GM23338 (cell line): ENCODE results near the gene FTL. TPM values are rescaled to one million over a fixed set of nuclear protein-coding genes. Genes with fewer than 3 reads are reported as not detected.

ENCODE experiments used
- ATAC-seq: fragments of 200-7000 bp; cut with Tn5 transposase; 3 replicates; pipeline ENCODE4 v1.9.1; 2020
- DNase-seq: peaks from one replicate; pipeline ENCODE4 v3.0.0-alpha.2; 2015; ENCODE audit warnings: low spot score
- H2AFZ ChIP-seq: fragments of 200-600 bp; sonication (generic); 2 replicates; pipeline ENCODE4 v1.8.0; 2016; ENCODE audit warnings: antibody characterized with exemption, mild to moderate bottlenecking, moderate library complexity
- H3F3A ChIP-seq: fragments of 200-600 bp; sonication (generic); replicated peaks from 2 replicates; pipeline ENCODE4 v1.8.0; 2017; ENCODE audit warnings: antibody characterized with exemption, mixed run types, low read depth
- H3K27ac ChIP-seq: fragments of 200-600 bp; sonication (generic); 2 replicates; pipeline ENCODE4 v1.6.1; 2016; ENCODE audit warnings: low read depth
- H3K27me3 ChIP-seq: fragments of 200-600 bp; sonication (generic); 2 replicates; pipeline ENCODE4 v1.8.0; 2016; ENCODE audit warnings: mild to moderate bottlenecking, mixed run types, moderate library complexity; ENCODE audit not compliant: insufficient read depth
- H3K36me3 ChIP-seq: fragments of 200-600 bp; sonication (generic); 2 replicates; pipeline ENCODE4 v1.8.0; 2016; ENCODE audit warnings: mild to moderate bottlenecking; ENCODE audit not compliant: insufficient read depth
- H3K4me1 ChIP-seq: fragments of 200-600 bp; sonication (generic); 2 replicates; pipeline ENCODE4 v1.8.0; 2016; ENCODE audit warnings: mild to moderate bottlenecking, moderate library complexity; ENCODE audit not compliant: insufficient read depth
- H3K4me2 ChIP-seq: fragments of 200-600 bp; sonication (generic); 2 replicates; pipeline ENCODE4 v1.7.1; 2017; ENCODE audit warnings: mixed run types
- H3K4me3 ChIP-seq: fragments of 200-600 bp; sonication (generic); 2 replicates; pipeline ENCODE4 v1.6.1; 2016; ENCODE audit warnings: mixed run types
- H3K79me2 ChIP-seq: fragments of 200-600 bp; sonication (generic); replicated peaks from 2 replicates; pipeline ENCODE4 v1.8.0; 2017; ENCODE audit warnings: mild to moderate bottlenecking; ENCODE audit not compliant: insufficient read depth
- H3K9me2 ChIP-seq: fragments of 200-600 bp; sonication (generic); 2 replicates; pipeline ENCODE4 v1.8.0; 2017; ENCODE audit not compliant: insufficient read depth
- H4K20me1 ChIP-seq: fragments of 200-600 bp; sonication (generic); replicated peaks from 2 replicates; pipeline ENCODE4 v1.8.0; 2017; ENCODE audit warnings: mild to moderate bottlenecking; ENCODE audit not compliant: insufficient read depth
- H3K27ac Mint-ChIP-seq: 2 replicates; pipeline ENCODE4 v1.8.0; 2020; ENCODE audit warnings: inconsistent platforms, mild to moderate bottlenecking, moderate library complexity, mixed read lengths
- H3K27me3 Mint-ChIP-seq: 3 replicates; pipeline ENCODE4 v1.8.0; 2022; ENCODE audit warnings: low read depth, mild to moderate bottlenecking, moderate library complexity, mixed read lengths, inconsistent platforms; ENCODE audit not compliant: insufficient read depth, poor library complexity
- H3K36me3 Mint-ChIP-seq: 3 replicates; pipeline ENCODE4 v1.8.0; 2021; ENCODE audit warnings: low read depth, mild to moderate bottlenecking, inconsistent platforms, moderate library complexity, mixed read lengths
- H3K4me1 Mint-ChIP-seq: 3 replicates; pipeline ENCODE4 v1.8.0; 2020; ENCODE audit warnings: mild to moderate bottlenecking, inconsistent platforms, mixed read lengths
- H3K4me3 Mint-ChIP-seq: 3 replicates; pipeline ENCODE4 v1.8.0; 2021; ENCODE audit warnings: moderate library complexity, mild to moderate bottlenecking, inconsistent platforms, mixed read lengths
- H3K9me3 Mint-ChIP-seq: 3 replicates; pipeline ENCODE4 v1.8.0; 2020; ENCODE audit warnings: moderate library complexity, mild to moderate bottlenecking, inconsistent platforms, mixed read lengths
- CREB1 ChIP-seq: fragments of 250-450 bp; sonication (Bioruptor Pico); IDR thresholded peaks from 2 replicates; pipeline ENCODE4 v1.5.0; 2020; ENCODE audit warnings: low read depth, mild to moderate bottlenecking, moderate library complexity
- CTCF ChIP-seq, 2 experiments: fragments of 200-600 bp in 1 of 2; sonication (generic) in 1 of 2; conservative IDR thresholded peaks; 2 replicates each; pipeline versions ENCODE4 v1.5.1 to v1.6.1; 2016 to 2017; ENCODE audit warnings: antibody characterized with exemption in 2 of 2, low read depth in 2 of 2, mild to moderate bottlenecking in 2 of 2, moderate library complexity in 1 of 2
- ETS1 ChIP-seq: IDR thresholded peaks from 2 replicates; pipeline ENCODE4 v1.6.1; 2016; ENCODE audit warnings: antibody characterized with exemption
- EZH2 ChIP-seq: fragments of 200-600 bp; sonication (generic); IDR thresholded peaks from one replicate; pipeline ENCODE4 v1.8.0; 2017; ENCODE audit warnings: antibody characterized with exemption, mild to moderate bottlenecking, low read depth; ENCODE audit not compliant: unreplicated experiment
- POLR2AphosphoS5 ChIP-seq: IDR thresholded peaks from 2 replicates; pipeline ENCODE4 v1.6.1; 2016; ENCODE audit warnings: antibody characterized with exemption, low read depth
- REST ChIP-seq: IDR thresholded peaks from one replicate; pipeline ENCODE4 v1.6.1; 2018; ENCODE audit warnings: antibody characterized with exemption; ENCODE audit not compliant: unreplicated experiment
- polyA plus RNA-seq: library from polyadenylated mRNA; unstranded; fragments of >200 nt; fragmentation: Nextera tagmentation; extraction: Ambion mirVana; gene quantifications from 2 replicates; pipeline ENCODE4 v1.2.1, GENCODE V29; 2016
- total RNA-seq: library from RNA; depleted of rRNA; stranded (reverse); fragments of >200 nt; shearing (Covaris generic); gene quantifications from 2 replicates; pipeline ENCODE4 v1.2.3, GENCODE V29; 2014

The FTL gene
- total and polyA plus RNA-seq, 2 experiments from 2014 or later = 2,064 to 5,436 TPM

GRCh38 chr19:48999481-49000325, 34.6 kb downstream of the FTL start:
- Histone ChIP-seq H3K36me3 (peaks cover 12% of the 10 kb centered on the region), H3K4me3 (no peak overlapping the region), H3K79me2 (peaks cover 41% of the 10 kb centered on the region), H3K9me2 (no peaks in the 10 kb centered on the region), H3K27ac (no peak overlapping the region; the same call in 1 of the 2 replicates), H3K27me3 (no peaks in the 10 kb centered on the region), H3K4me1 (peaks cover 3% of the 10 kb centered on the region; the same call in 1 of the 2 replicates), H3F3A (peaks cover 14% of the 10 kb centered on the region; the same call in 1 of the 2 replicates), H3K4me2 (no peak overlapping the region), H4K20me1 (peaks cover 17% of the 10 kb centered on the region), H2AFZ (no peak overlapping the region)
- no peak for TF ChIP-seq POLR2AphosphoS5
- peak; percentile 57; the same call in 1 of the 2 replicates for TF ChIP-seq ETS1
- peak; percentile 85 to 94 for TF ChIP-seq CTCF (conservative IDR thresholded peaks at IDR 0.05; ENCODE audit: low read depth in 2 of 2)
- no peak for TF ChIP-seq REST
- Mint-ChIP-seq H3K27me3 (peaks cover 10% of the 10 kb centered on the region), H3K4me1 (peaks cover 23% of the 10 kb centered on the region), H3K27ac (peak overlapping the region; percentile 77), H3K4me3 (no peak overlapping the region), H3K36me3 (peaks cover 35% of the 10 kb centered on the region), H3K9me3 (no peaks in the 10 kb centered on the region)
- peak; percentile 94 for ATAC-seq
- DNase-seq = peak; percentile 92

- H3K36me3 ChIP-seq = peaks cover 30% of the 10 kb centered on the region
- peaks cover 8% of the 10 kb centered on the region for H3K4me1 Mint-ChIP-seq
- H3K9me2 ChIP-seq = no peaks in the 10 kb centered on the region
- H3K4me1 ChIP-seq = no peaks in the 10 kb centered on the region; the same call in 1 of the 2 replicates
- H4K20me1 ChIP-seq = peaks cover 7% of the 10 kb centered on the region
- DNase-seq = no peak
- H3K27me3 ChIP-seq = no peaks in the 10 kb centered on the region
- H3K27ac Mint-ChIP-seq = no peak overlapping the region
- TF ChIP-seq CREB1 (no peak), POLR2AphosphoS5 (no peak), EZH2 (no peak)
- peaks cover 4% of the 10 kb centered on the region for H3K27me3 Mint-ChIP-seq
- no peaks in the 10 kb centered on the region; the same call in 1 of the 2 replicates for H3K79me2 ChIP-seq
- no peak overlapping the region for H3K4me3 Mint-ChIP-seq
- no peak overlapping the region for H3K4me3 ChIP-seq
- ATAC-seq = no peak
- H3F3A ChIP-seq = peaks cover 9% of the 10 kb centered on the region; the same call in 1 of the 2 replicates
- no peak overlapping the region for H3K27ac ChIP-seq
- no peak overlapping the region for H3K4me2 ChIP-seq
- no peaks in the 10 kb centered on the region; the same call in 2 of the 3 replicates for H3K9me3 Mint-ChIP-seq
- no peak overlapping the region for H2AFZ ChIP-seq
- H3K36me3 Mint-ChIP-seq = peaks cover 64% of the 10 kb centered on the region
These were observed 39.0 kb downstream of the FTL start for GRCh38 chr19:49004133-49004532.
